ENCODE measurements around the gene RAB28. TPM values are rescaled to one million over a fixed set of nuclear protein-coding genes. Genes with fewer than 3 reads are reported as not detected.
A peak's percentile ranks its signal among the peaks of the same experiment; 100 is the strongest.

The RAB28 gene
- total RNA-seq, 4 donors from 2014 or later = 15.9 to 22.8 (median 18.3) TPM

GRCh38 chr4:13522282-13523104, 38.4 kb upstream of the RAB28 start:
- H3K27ac ChIP-seq (replicated peaks in 1 of 4) = no peak overlapping the region
- H3K4me1 ChIP-seq = peaks cover 1 to 24% (median 14%) of the 10 kb centered on the region in 4 donors
- no peak for DNase-seq (ENCODE audit: extremely low spot score)
- H3K36me3 ChIP-seq = no peaks in the 10 kb centered on the region
- H3K9me3 ChIP-seq = peaks cover 0 to 20% (median 18%) of the 10 kb centered on the region in 4 donors
- no peak for TF ChIP-seq POLR2AphosphoS5 (IDR thresholded peaks at IDR 0.05)
- TF ChIP-seq EP300 (IDR thresholded peaks at IDR 0.05) = no peak
- no peak for TF ChIP-seq CTCF (IDR thresholded peaks at IDR 0.05)
- no peak for TF ChIP-seq POLR2A (IDR thresholded peaks at IDR 0.05; ENCODE audit: low read depth)
- H3K4me3 ChIP-seq = peak overlapping the region in 1 of 4 donors; percentile 4
- intact Hi-C loops (cut with DNase I) = no loop called here
- WGBS = 18% methylated on average over 15 of the region's 49 CpGs
- H3K27me3 ChIP-seq = peaks cover 3 to 76% (median 48%) of the 10 kb centered on the region in 4 donors

GRCh38 chr4:13521047-13521446, 36.9 kb upstream of the RAB28 start:
- no peak overlapping the region for H3K4me3 ChIP-seq
- no peaks in the 10 kb centered on the region for H3K36me3 ChIP-seq
- H3K9me3 ChIP-seq = peaks cover 0 to 20% (median 18%) of the 10 kb centered on the region in 4 donors
- DNase-seq (ENCODE audit: extremely low spot score) = no peak
- no peak overlapping the region for H3K27ac ChIP-seq (replicated peaks in 1 of 4)
- TF ChIP-seq POLR2AphosphoS5 (IDR thresholded peaks at IDR 0.05) (no peak), POLR2A (IDR thresholded peaks at IDR 0.05; ENCODE audit: low read depth) (no peak), EP300 (IDR thresholded peaks at IDR 0.05) (no peak)
- peaks cover 3 to 62% (median 39%) of the 10 kb centered on the region in 4 donors for H3K27me3 ChIP-seq
- peaks cover 0 to 20% (median 13%) of the 10 kb centered on the region in 4 donors for H3K4me1 ChIP-seq
- 78% methylated on average over 2 of the region's 2 CpGs for WGBS
- intact Hi-C loops (cut with DNase I) = no loop called here

- WGBS = 75% methylated on average over 3 of the region's 3 CpGs
- peaks cover 0 to 32% (median 0%) of the 10 kb centered on the region in 4 donors for H3K27me3 ChIP-seq
These were observed 32.2 kb upstream of the RAB28 start for GRCh38 chr4:13516315-13516860.

GRCh38 chr4:13515268-13515667, 31.1 kb upstream of the RAB28 start:
- Histone ChIP-seq H3K4me3 (no peak overlapping the region), H3K27me3 (peaks cover 0 to 24% (median 0%) of the 10 kb centered on the region in 4 donors), H3K36me3 (no peaks in the 10 kb centered on the region), H3K27ac (replicated peaks in 1 of 4) (no peak overlapping the region), H3K9me3 (no peaks in the 10 kb centered on the region), H3K4me1 (no peaks in the 10 kb centered on the region)
- intact Hi-C loops (cut with DNase I) = no loop called here
- 34% methylated on average over 5 of the region's 5 CpGs for WGBS
- no peak for DNase-seq (ENCODE audit: extremely low spot score)
- no peak for TF ChIP-seq POLR2AphosphoS5 (IDR thresholded peaks at IDR 0.05)
- TF ChIP-seq EP300 (IDR thresholded peaks at IDR 0.05) = no peak
- no peak for TF ChIP-seq CTCF (IDR thresholded peaks at IDR 0.05)
- TF ChIP-seq POLR2A (IDR thresholded peaks at IDR 0.05; ENCODE audit: low read depth) = no peak

More at GRCh38 chr4:13516315-13516860, 32.2 kb upstream of the RAB28 start:
- Histone ChIP-seq H3K4me3 (no peak overlapping the region), H3K9me3 (no peaks in the 10 kb centered on the region), H3K36me3 (no peaks in the 10 kb centered on the region), H3K27ac (replicated peaks in 1 of 4) (no peak overlapping the region), H3K4me1 (no peaks in the 10 kb centered on the region)
- no peak for TF ChIP-seq POLR2A (IDR thresholded peaks at IDR 0.05; ENCODE audit: low read depth)
- TF ChIP-seq CTCF (IDR thresholded peaks at IDR 0.05) = no peak
- TF ChIP-seq EP300 (IDR thresholded peaks at IDR 0.05) = no peak
- intact Hi-C loops (cut with DNase I) = no loop called here
- no peak for DNase-seq (ENCODE audit: extremely low spot score)

- no peak for DNase-seq (ENCODE audit: extremely low spot score)
- no peak overlapping the region for H3K27ac ChIP-seq (replicated peaks in 1 of 4)
- no peaks in the 10 kb centered on the region for H3K9me3 ChIP-seq
- TF ChIP-seq EP300 (IDR thresholded peaks at IDR 0.05) (no peak), CTCF (IDR thresholded peaks at IDR 0.05) (no peak), POLR2A (IDR thresholded peaks at IDR 0.05; ENCODE audit: low read depth) (no peak), POLR2AphosphoS5 (IDR thresholded peaks at IDR 0.05) (no peak)
- peaks cover 0 to 21% (median 0%) of the 10 kb centered on the region in 4 donors for H3K27me3 ChIP-seq
- H3K4me1 ChIP-seq = no peaks in the 10 kb centered on the region
- no peak overlapping the region for H3K4me3 ChIP-seq
- intact Hi-C loops (cut with DNase I) = no loop called here
- 82% methylated on average over 4 of the region's 4 CpGs for WGBS
- no peaks in the 10 kb centered on the region for H3K36me3 ChIP-seq
These were observed 30.6 kb upstream of the RAB28 start for GRCh38 chr4:13514722-13515121.
